ENCODE data around the gene ASTN2.
"Not testable (repeated sequence)": the region's sequence is repeated elsewhere in the genome, so short reads cannot be mapped to it uniquely, and the experiment has no call there.

Gene ASTN2

GRCh38 chr9:116692616-116693015 is 722.2 kb downstream of the ASTN2 start:
- Histone ChIP-seq H3K4me3 (ENCODE audit: low read depth, low read length, poor library complexity, severe bottlenecking) (no peak overlapping the region), H4K20me1 (ENCODE audit: insufficient read depth, low read length) (no peaks in the 10 kb centered on the region), H3K4me1 (ENCODE audit: insufficient read depth, low read length, severe bottlenecking) (peaks cover 36% of the 10 kb centered on the region), H3K36me3 (ENCODE audit: insufficient read depth, low read length) (peaks cover 13% of the 10 kb centered on the region), H3K27ac (ENCODE audit: low read depth, low read length, poor library complexity, severe bottlenecking) (no peak overlapping the region), H2AFZ (ENCODE audit: low read length) (no peak overlapping the region), H3F3A (ENCODE audit: insufficient read depth, low read length) (no peaks in the 10 kb centered on the region), H3K9ac (ENCODE audit: low read length) (no peak overlapping the region), H3K79me2 (ENCODE audit: insufficient read depth, low read length) (peaks cover 19% of the 10 kb centered on the region), H3K9me3 (ENCODE audit: low read length) (no peaks in the 10 kb centered on the region), H3K9me2 (ENCODE audit: low read depth, low read length) (no peaks in the 10 kb centered on the region), H3K4me2 (ENCODE audit: low read length) (no peak overlapping the region), H3K27me3 (ENCODE audit: insufficient read depth, low read length) (no peaks in the 10 kb centered on the region)
- TF ChIP-seq CTCF (IDR thresholded peaks at IDR 0.05; ENCODE audit: low read length) (no peak), EZH2 (IDR thresholded peaks at IDR 0.05; ENCODE audit: borderline replicate concordance, low read length) (no peak)

- H3K9me2 ChIP-seq (ENCODE audit: low read depth, low read length), result no peaks in the 10 kb centered on the region
- H3K27ac ChIP-seq (ENCODE audit: low read depth, low read length, poor library complexity, severe bottlenecking), result no peak overlapping the region
- no peaks in the 10 kb centered on the region for H4K20me1 ChIP-seq (ENCODE audit: insufficient read depth, low read length)
- peaks cover 41% of the 10 kb centered on the region for H3K4me1 ChIP-seq (ENCODE audit: insufficient read depth, low read length, severe bottlenecking)
- H3K9ac ChIP-seq (ENCODE audit: low read length), result no peak overlapping the region
- no peak overlapping the region for H2AFZ ChIP-seq (ENCODE audit: low read length)
- TF ChIP-seq CTCF (IDR thresholded peaks at IDR 0.05; ENCODE audit: low read length), result no peak
- TF ChIP-seq EZH2 (IDR thresholded peaks at IDR 0.05; ENCODE audit: borderline replicate concordance, low read length), result no peak
- H3K9me3 ChIP-seq (ENCODE audit: low read length), result no peaks in the 10 kb centered on the region
- no peaks in the 10 kb centered on the region for H3K27me3 ChIP-seq (ENCODE audit: insufficient read depth, low read length)
- H3K4me2 ChIP-seq (ENCODE audit: low read length), result no peak overlapping the region
- no peaks in the 10 kb centered on the region for H3F3A ChIP-seq (ENCODE audit: insufficient read depth, low read length)
- peaks cover 21% of the 10 kb centered on the region for H3K79me2 ChIP-seq (ENCODE audit: insufficient read depth, low read length)
- H3K4me3 ChIP-seq (ENCODE audit: low read depth, low read length, poor library complexity, severe bottlenecking), result no peak overlapping the region
- H3K36me3 ChIP-seq (ENCODE audit: insufficient read depth, low read length), result peaks cover 6% of the 10 kb centered on the region; the same call in 1 of the 2 replicates
These were observed 723.2 kb downstream of the ASTN2 start for GRCh38 chr9:116691607-116692006.

GRCh38 chr9:116690805-116691204 is 724.1 kb downstream of the ASTN2 start:
- H3K9me2 ChIP-seq (ENCODE audit: low read depth, low read length); H3K36me3 ChIP-seq (ENCODE audit: insufficient read depth, low read length); H4K20me1 ChIP-seq (ENCODE audit: insufficient read depth, low read length); H3K9ac ChIP-seq (ENCODE audit: low read length); H3K4me2 ChIP-seq (ENCODE audit: low read length); H3K9me3 ChIP-seq (ENCODE audit: low read length); H3K27me3 ChIP-seq (ENCODE audit: insufficient read depth, low read length); H3K27ac ChIP-seq (ENCODE audit: low read depth, low read length, poor library complexity, severe bottlenecking); H3K4me3 ChIP-seq (ENCODE audit: low read depth, low read length, poor library complexity, severe bottlenecking); H2AFZ ChIP-seq (ENCODE audit: low read length); H3F3A ChIP-seq (ENCODE audit: insufficient read depth, low read length): not testable (repeated sequence)
- Histone ChIP-seq H3K4me1 (ENCODE audit: insufficient read depth, low read length, severe bottlenecking) (peaks cover 45% of the 10 kb centered on the region), H3K79me2 (ENCODE audit: insufficient read depth, low read length) (peaks cover 21% of the 10 kb centered on the region)

- no peaks in the 10 kb centered on the region for H3K27me3 ChIP-seq (ENCODE audit: insufficient read depth, low read length)
- H3K79me2 ChIP-seq (ENCODE audit: insufficient read depth, low read length), result peaks cover 14% of the 10 kb centered on the region; the same call in 1 of the 2 replicates
- no peaks in the 10 kb centered on the region for H3F3A ChIP-seq (ENCODE audit: insufficient read depth, low read length)
- TF ChIP-seq CTCF (IDR thresholded peaks at IDR 0.05; ENCODE audit: low read length) (no peak), EZH2 (IDR thresholded peaks at IDR 0.05; ENCODE audit: borderline replicate concordance, low read length) (no peak)
- no peaks in the 10 kb centered on the region for H3K36me3 ChIP-seq (ENCODE audit: insufficient read depth, low read length)
- H4K20me1 ChIP-seq (ENCODE audit: insufficient read depth, low read length), result no peaks in the 10 kb centered on the region
- H3K9me3 ChIP-seq (ENCODE audit: low read length), result no peaks in the 10 kb centered on the region
- peak overlapping the region; percentile 81; the same call in 1 of the 2 replicates for H3K4me2 ChIP-seq (ENCODE audit: low read length)
- H3K9me2 ChIP-seq (ENCODE audit: low read depth, low read length), result no peaks in the 10 kb centered on the region
- no peak overlapping the region for H3K27ac ChIP-seq (ENCODE audit: low read depth, low read length, poor library complexity, severe bottlenecking)
- H3K9ac ChIP-seq (ENCODE audit: low read length), result no peak overlapping the region
- no peak overlapping the region for H3K4me3 ChIP-seq (ENCODE audit: low read depth, low read length, poor library complexity, severe bottlenecking)
- H3K4me1 ChIP-seq (ENCODE audit: insufficient read depth, low read length, severe bottlenecking), result peaks cover 45% of the 10 kb centered on the region
- H2AFZ ChIP-seq (ENCODE audit: low read length), result no peak overlapping the region
These were observed 725.3 kb downstream of the ASTN2 start for GRCh38 chr9:116689486-116690032.

Measured in OCI-LY1 (cell line).